ENCODE measurements around the gene TJP1. TPM values are rescaled to one million over a fixed set of nuclear protein-coding genes. Genes with fewer than 3 reads are reported as not detected.
"Not testable (repeated sequence)": the region's sequence is repeated elsewhere in the genome, so short reads cannot be mapped to it uniquely, and the experiment has no call there.

The TJP1 gene
- total RNA-seq, 4 donors from 2014 or later: 88.0 to 165 (median 93.9) TPM

DNA sequence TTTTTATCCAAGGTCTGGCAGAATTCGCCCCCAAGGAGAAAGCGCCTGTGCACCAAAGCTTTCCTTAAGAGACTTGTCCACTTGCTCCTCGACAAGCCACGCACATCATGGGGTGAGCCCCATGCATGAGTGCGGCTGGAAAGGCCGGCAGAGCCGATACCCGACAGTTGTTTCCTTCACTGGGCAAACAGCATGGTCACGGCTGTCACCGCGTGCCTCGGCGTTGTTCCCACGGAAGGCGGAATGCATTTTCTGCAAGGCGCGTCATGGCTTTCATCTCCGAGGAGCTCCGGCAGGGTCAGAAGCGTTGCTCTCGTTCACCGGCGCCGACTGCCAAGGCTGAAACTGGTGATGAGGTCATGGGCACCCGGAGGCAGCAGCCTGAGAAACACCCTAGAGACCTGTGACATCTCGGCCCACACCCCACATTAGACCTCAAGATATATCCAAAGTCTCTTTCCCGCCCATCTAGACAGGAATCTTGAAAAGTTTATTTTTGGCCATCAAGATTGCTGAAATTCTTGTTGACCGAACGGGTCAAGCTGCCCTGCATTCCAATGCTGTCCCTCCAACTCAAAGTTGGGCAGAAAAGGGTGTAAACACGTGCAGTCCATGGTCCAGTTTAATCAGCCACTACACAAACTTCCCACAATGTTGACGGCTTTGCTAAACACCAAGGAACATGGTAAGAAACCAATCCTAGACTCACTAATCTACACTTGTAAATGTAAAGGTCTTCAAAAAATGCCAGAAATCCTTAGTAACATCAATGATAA lies 604 bp upstream of the TJP1 start:
- TF ChIP-seq, protein P1, sequence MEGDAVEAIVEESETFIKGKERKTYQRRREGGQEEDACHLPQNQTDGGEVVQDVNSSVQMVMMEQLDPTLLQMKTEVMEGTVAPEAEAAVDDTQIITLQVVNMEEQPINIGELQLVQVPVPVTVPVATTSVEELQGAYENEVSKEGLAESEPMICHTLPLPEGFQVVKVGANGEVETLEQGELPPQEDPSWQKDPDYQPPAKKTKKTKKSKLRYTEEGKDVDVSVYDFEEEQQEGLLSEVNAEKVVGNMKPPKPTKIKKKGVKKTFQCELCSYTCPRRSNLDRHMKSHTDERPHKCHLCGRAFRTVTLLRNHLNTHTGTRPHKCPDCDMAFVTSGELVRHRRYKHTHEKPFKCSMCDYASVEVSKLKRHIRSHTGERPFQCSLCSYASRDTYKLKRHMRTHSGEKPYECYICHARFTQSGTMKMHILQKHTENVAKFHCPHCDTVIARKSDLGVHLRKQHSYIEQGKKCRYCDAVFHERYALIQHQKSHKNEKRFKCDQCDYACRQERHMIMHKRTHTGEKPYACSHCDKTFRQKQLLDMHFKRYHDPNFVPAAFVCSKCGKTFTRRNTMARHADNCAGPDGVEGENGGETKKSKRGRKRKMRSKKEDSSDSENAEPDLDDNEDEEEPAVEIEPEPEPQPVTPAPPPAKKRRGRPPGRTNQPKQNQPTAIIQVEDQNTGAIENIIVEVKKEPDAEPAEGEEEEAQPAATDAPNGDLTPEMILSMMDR (IDR thresholded peaks at IDR 0.05): no peak
- ATAC-seq (ENCODE audit: low FRiP score) (peak; percentile 46), DNase-seq (ENCODE audit: low spot score) (no peak)

DNA sequence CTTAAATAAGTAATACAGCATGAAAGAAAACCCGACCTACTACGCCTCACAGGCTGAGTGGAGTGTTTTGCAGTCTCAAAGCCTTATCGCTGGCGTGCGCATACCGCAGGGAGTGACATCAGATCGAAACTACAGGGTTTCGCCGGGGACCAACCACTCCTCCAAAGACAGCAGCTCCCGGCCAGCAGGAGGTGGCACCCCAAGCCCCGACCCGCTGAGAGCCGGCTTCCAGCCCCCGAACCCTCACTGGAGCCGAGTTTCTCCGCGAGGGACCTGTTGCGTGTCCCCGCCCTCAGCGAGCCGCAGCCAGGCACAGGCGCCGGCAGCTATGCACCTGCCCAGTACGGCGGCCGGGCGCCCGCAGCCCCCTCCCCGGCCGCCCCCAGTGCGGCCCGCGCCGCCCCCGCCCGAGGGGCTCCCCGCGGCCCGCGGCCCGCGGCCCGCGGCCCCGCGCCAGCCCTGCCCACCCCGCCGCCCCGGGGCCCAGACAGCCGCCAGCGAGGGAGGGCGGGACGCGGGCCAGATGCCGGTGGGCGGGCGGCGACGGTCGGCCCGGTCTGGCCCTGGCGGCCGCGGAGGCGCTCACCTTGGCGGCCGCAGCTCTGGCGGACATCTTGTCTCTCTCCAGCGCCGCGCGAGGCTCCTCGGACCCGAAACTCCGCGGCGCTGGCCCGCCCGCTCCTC lies 710 bp downstream of the TJP1 start:
- ATAC-seq (ENCODE audit: low FRiP score): peak; percentile 63
- TF ChIP-seq, protein P1 (IDR thresholded peaks at IDR 0.05): no peak
- DNase-seq (ENCODE audit: low spot score): no peak

DNA sequence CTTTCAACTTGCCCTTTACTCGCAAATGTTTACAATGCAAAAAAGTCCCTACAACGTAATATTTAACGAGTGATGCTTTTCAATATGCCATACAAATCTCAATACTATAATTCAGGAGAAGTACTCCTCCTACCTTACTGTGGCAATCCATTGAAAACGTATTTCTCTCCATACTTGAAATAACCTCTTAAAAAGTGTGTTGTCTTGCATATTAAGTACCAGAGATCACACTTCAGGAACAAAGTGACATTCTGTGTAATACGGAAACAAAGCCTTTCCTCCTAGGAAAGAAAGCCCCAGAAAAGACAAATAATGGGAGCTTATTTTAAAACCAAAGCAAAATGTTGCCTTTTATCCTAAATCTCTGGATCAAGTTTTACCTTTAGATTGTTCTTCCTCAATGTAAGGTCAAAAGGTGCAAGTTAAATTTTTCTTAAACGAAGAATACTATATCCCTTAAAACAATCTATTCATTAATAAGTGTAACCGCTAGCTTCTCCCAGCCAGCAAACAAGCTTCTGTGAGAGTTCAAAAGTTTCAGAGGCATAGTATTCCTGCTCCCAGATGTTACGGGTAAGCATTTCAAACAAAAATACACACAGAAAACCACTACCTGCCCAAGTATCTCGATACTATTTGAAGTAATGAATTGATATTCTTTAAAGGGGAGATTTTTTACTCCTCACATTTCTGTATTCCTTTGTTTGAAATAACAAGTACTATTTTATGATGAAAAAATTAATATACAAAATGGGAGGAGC lies 1.7 kb downstream of the TJP1 start:
- DNase-seq (ENCODE audit: low spot score): no peak
- ATAC-seq (ENCODE audit: low FRiP score): no peak
- TF ChIP-seq, protein P1 (IDR thresholded peaks at IDR 0.05): no peak

DNA sequence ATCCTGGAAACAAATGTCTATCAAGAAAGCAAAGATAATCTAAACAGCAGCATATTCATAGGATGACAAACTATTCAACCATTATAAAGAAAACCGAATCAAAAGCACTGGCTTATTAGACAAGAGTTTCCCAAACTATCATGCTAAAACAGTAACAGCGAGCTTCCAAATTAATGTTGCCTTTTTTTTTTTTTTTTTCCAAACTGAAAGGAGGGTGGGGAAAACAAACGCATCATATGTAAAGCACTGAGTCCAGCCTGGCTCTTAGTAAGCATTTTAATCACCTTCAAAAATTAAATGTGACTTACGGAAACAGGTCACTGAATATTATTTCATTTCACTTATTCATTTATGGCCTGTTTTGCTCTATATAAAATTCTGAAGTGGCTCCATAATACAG lies 2.3 kb downstream of the TJP1 start:
- TF ChIP-seq, protein P1 (IDR thresholded peaks at IDR 0.05): no peak
- ATAC-seq (ENCODE audit: low FRiP score) (no peak), DNase-seq (ENCODE audit: low spot score) (no peak)

DNA sequence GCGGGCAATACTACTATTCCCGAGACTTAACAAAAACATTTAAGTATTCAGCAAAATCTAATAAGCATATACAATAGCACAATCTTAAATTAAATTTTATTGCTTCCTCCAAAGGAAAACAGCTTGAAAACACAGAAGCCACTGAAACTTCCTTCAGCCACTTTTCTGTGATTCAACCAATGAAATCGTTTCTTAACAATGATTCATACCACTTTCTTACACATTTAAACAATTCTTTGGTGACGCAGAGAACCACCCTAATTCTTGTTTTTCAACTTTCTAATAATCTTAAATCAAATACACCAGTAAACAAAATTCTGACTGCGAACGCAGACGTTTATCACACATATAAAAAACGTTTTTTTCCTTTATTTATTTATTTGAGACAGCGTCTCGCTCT lies 4.1 kb downstream of the TJP1 start:
- ATAC-seq (ENCODE audit: low FRiP score) (no peak), DNase-seq (ENCODE audit: low spot score) (no peak)
- TF ChIP-seq, protein P1 (IDR thresholded peaks at IDR 0.05): no peak

DNA sequence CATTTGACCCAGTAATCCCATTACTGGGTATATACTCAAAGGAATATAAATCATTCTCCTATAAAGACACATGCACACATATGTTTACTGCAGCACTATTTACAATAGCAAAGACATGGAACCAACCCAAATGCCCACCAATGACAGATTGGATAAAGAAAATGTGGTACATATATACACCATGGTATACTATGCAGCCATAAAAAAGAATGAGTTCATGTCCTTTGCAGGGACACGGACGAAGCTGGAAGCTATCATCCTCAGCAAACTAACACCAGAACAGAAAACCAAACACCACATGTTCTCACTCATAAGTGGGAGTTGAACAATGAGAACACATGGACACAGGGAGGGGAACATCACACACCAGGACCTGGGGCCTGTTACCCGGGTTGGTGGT lies 4.8 kb downstream of the TJP1 start:
- DNase-seq (ENCODE audit: low spot score); ATAC-seq (ENCODE audit: low FRiP score): not testable (repeated sequence)

DNA sequence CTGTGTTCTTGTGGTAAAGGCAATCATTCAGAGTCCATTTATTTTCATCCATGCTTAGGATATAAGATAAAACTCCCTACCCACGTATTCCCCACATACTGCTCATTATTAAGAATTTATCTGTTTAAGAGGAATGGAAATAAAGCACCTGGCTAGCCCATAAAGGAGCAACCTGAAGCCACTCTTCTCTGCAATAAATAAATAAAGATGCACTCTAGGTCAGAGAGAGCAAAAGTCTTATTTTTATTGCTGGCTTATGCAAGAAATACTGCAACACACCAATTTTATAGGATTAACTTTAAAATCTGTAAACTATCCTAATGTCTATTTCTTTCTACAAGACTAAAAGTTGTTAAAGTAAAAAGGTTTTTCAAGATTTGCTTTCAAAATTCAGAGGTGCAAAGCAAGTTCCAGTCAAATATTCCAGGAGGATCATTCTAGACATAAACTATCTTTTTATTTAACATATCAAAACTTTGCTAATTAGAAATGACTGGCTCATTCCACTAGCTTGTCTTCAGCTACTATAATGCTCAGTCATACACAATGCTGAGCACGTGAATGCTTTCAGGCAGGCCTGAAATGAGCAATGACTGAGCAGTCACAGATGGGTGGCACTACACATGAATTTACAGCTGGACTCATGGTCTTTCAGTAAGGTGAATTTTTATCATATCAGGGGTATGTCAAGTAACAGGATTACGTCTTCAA lies 7.1 kb downstream of the TJP1 start:
- DNase-seq (ENCODE audit: low spot score) (no peak), ATAC-seq (ENCODE audit: low FRiP score) (peak; percentile 81)
- TF ChIP-seq, protein P1 (IDR thresholded peaks at IDR 0.05): no peak
